Limb (tissue), 2 donors: ENCODE results near the gene DENND1C.
"Not testable (repeated sequence)": the region's sequence is repeated elsewhere in the genome, so short reads cannot be mapped to it uniquely, and the experiment has no call there.

Experiments
- DNase-seq, 2 donors: peaks; one replicate each; pipeline ENCODE4 v3.0.0-alpha.2; 2016; ENCODE audit errors: extremely low spot score in 2 of 2

DENND1C gene

DNA sequence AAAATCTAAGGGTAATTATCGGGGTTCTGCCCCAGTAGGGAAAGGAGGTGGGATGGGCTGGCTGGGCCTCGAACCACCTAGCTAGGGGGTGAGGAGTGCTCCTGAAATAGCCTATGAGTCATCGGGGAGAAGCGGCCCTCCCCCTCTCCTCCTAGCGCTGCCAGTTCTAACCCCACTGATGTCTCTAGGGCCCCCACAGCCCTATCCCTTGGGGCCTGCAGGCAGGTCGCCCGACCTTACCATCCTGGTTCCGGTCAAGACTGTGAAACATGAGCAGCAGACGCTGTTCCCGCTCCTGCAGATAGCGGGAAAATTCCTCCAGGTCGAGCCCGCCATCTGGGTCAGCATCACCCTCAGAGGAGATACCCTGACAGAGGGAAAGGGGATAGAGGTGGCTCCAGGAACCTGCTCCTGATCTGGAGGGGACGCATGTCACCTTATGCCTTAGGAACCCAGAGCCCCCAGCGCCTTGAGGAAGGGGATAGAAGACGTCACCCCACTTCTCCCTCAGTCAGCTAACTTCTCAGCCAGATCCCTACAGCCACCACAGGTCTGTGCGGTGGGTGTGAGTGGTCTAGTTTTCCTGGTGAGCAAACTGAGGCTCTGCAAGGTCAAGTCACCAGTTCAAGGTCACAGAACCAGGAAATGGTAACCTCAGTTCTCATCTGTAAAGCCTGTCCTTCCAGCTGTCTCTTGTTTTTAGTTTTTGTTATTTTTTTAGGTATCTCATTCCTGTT lies 23.5 kb downstream of the DENND1C start:
- no peak for DNase-seq

DNA sequence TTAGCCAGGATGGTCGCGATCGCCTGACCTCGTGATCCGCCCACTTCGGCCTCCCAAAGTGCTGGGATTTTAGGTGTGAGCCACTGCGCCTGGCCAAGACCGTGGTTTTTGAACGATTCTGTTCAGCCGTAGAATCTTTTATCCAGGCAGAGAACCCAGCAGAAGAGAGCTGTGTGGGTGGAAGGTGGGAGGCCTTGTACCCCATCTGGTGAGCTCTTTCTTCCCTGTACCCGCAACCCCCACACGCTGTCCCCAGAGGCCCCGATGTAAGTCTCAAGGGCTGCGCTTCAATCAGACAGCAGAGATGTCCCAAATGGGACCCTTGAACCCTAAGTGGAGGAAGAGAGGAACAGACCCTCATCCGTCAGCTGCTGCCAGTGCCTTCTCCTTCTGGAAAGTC lies 25.7 kb downstream of the DENND1C start:
- no peak for DNase-seq

DNA sequence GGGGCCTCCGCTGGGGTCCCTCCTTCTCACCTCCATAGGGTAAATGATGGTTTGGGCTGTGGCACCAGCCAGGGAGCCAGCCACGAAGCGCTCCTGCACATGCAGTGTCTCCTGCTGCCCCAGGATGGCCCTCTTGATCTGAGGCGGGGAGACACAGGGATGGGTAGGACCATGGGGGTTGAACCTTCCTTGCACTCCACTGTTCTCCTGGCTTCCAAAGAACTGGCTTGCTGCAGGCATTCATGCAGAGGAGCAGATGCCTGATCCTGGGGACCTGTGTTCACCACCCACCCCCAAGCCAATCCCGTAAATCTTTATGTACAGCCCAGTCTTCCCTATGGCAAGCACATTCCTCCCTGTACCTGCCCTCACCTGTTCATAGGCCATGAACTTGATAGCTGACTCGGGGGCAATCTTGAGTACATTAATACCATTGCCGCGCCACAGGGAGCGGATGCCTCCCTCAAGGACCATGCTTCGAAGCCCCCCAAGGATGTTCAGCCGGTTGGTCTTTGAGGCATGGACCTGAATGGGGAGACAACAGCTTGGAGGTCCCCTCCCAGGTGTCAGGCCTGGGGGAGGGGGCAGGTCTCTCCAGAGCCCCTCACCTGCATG lies 27.5 kb downstream of the DENND1C start:
- DNase-seq = no peak

DNA sequence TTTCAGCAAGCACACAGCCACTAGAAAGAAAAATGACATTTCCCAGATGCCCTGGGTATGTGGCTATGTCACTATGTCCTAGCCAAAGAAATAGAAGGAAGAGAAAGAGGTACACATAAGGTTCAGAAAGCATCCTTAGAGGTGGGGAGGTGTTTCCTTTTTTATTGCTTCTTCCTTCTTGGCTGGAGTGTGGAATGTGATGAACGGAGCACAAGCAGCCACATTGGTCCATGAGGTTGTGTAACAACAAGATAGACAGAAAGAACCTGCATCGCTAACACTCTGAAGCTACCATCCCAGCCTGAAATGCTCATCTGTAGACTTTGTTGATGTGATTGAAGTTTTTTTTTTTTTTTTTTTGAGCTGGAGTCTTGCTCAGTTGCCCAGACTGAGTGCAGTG lies 28.7 kb downstream of the DENND1C start:
- no peak for DNase-seq

DNA sequence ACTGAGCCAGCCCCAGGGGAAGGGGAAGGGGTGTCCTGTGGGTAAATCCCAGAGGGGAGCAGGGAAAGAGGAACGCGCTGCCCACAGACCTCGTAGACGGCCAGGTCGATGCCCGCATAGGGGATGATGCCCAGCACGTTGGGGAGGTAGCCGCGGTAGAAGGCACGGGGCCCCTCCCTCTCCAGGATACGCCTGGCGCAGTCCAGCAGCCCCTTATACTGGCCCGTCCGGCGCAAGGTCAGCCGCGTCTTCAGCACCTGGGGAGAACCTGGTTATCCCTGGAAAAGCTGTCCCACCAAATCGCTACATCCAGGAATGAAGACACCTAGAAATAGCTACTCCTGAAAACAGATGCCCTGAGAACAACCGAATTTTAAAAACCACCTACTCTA lies 29.4 kb downstream of the DENND1C start:
- no peak for DNase-seq

DNA sequence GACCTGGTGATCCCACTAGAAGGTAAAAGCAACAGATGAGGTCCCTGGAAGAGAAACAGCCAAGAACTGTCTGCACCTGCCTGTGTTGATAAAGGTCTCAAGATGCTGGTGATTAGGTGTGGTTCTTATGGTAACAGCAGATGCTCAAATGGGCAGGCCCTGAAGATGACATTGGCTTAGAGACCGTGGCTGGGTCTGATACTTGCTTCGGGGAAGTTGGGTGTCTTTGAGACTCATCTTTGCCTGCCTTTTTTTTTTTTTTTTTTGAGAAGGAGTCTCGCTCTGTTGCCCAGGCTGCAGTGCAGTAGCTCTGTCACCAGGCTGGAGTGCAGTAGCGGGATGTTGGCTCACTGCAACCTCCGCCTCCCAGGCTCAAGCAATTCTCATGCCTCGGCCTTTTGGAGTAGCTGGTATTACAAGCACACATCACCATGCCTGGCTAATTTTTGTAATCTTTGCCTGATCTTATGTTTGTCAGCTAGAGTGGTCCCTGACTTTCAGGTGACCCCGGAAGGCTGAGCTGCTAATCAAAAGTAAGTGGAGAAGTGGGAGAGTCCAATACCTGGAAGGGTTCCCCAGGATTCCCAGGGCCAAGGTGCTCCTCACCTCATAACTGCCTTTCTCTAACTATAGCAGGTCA lies 29.9 kb downstream of the DENND1C start:
- DNase-seq = no peak

DNA sequence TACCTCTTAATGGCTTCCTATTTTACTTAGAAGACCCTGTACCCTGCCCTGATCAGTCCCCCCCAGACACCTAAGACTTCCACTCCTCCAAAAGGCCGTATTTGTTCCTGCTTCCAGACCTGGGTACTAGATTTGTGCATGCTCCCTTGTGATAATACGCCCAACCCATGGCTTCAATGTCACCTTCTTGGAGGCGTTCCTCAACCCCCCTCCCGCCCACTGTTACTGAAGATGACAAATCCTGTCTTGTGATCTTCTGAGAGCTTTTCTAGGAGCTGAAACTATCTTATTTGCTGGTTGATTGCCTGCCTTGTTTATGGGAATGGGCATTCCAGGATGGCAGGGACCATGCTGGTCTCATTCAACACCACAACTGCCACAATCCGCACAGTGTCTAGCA lies 31.4 kb downstream of the DENND1C start:
- DNase-seq = no peak

DNA sequence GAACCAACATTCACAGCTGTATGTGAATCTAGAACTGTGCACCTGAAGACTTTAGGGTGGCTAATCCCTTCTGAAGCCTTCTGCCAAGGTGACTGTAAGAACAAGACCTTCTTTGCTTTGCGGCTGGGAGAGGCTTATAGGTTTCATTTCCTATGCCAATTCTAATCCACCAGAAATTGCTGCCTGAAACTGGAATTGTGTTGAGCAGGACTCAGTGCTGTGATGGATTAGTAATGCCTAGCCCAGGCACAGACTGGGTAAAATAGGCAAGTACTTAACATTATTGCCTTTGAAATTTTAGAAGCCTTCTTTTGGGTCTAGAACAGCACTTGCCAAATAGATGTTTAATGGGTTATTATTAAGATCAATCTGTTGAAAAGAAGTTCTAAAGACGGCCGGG lies 33.5 kb downstream of the DENND1C start:
- no peak for DNase-seq

DNA sequence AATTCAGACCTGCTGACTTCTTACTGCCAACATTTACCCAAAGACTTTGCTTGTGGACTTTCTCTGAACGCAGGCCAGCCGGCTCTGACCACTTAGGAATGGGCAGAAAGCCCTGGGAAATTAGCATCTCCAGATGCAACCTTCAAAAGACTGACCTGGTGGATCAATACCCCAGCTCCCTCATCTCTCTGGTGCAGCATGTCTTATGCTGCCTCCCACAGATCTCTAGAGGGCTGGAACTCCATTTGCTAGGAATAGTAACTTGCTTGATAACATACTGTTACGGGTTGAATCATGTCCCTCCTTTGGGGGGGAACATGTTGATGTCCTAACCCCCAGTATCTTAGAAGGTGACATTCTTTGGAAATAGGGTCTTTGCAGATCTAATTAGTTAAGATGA lies 35.1 kb downstream of the DENND1C start:
- DNase-seq = no peak

DNA sequence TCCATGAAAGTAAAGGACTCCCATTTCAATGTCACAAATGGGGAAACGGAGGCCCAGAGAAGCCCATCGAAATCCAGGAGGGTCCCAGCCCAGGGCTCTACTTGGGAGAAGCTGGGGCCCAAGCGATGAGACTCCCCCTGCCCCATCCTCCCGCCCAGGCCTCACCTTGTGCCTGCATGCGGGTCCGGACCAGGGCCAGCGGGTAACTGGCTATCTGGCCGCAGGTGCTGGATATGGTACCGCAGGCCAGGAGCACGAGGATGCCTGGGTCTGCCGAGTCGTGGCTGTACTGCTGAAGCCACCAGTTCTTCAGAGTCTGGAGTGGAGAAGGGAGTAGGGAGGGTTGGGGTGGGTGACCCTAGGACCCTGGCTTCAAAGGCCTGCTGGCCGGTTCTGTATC lies 37.6 kb downstream of the DENND1C start:
- no peak for DNase-seq

DNA sequence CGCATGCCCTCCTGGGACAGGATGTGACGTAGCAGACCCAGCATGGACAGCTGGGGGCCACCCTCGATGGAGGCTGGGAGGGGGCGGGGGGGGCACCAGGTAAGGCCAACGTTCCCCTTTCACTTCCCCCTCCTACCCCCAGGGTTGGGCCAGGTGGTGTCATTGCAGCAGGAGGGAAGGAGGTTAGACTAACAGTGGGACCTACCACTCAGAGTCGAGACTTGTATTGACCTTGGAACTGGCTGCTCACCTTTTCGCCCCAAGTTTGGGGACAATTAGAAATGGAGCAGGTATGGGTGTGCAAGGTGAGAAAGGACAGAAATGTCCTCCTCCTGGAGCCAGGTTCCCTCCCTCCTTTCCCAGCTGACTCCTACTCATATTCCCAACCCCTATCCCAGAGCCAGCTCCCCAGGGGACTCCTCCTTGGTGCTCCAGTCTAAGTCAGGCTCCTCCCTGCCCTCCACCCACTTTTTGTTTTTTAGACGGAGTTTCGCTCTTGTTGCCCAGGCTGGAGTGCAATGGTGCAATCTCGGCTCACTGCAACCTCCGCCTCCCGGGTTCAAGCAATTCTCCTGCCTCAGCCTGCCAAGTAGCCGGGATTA lies 39.4 kb downstream of the DENND1C start:
- no peak for DNase-seq

DNA sequence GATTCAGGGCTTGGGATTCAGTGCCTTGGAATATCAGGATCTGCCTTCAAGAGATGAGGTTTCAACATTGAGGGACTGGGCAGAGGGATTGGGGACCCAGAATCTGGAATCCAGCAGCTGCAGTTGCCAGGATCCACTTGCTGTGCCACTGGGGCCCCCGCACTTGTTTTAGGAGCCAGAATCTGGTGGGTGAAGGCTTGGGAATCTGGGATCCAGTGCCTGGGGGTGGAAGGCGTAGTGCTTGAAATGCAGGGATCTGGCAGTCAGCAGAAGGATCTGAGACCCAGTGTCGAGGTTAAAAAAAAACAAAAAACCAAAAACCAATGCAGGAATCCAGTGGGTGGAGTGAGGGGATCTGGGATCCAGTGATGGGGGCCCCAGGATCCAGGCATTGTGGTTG lies 40.7 kb downstream of the DENND1C start:
- DNase-seq = no peak

DNA sequence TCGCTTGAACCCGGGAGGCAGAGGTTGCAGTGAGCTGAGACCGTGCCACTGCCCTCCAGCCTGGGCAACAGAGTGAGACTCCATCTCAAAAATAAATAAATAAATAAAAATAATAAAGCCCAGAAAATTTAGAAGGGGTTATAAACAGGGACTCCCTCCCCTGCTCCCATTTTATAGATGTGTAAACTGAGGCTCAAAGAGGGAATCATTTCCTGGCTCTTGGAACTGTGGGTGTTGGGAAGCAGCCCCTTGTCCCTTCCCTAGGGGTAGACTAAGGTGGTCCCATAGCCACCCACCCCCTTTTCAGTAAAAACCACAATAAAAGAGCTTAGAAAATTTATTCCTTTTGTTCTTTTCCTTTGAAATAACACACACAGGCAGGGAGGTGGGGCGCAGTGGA lies 41.8 kb downstream of the DENND1C start:
- no peak for DNase-seq

DNA sequence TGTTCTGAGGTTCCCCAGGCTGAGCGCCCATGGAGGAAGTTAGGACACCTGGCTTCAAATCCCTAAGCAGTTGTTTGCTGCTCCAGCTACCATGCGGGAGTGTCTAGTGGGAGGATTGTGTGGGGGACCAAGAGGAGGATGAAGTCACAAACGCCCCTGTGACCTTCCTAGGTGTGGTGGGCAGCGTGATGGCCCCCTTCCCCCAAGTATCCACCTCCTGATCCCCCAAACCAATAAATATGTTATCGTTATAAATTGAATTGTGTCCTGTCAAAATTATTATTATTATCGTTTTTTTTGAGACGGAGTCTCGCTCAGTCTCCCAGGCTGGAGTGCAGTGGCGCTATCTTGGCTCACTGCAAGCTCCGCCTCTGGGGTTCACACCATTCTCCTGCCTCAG lies 47.9 kb downstream of the DENND1C start, which contains the start of gene SLC25A41:
TSS of gene SLC25A41 (minus strand) at position 101 of the 400 bp plus-strand sequence. CDS start at position 31, 70 bp downstream.
- DNase-seq = no peak

DNA sequence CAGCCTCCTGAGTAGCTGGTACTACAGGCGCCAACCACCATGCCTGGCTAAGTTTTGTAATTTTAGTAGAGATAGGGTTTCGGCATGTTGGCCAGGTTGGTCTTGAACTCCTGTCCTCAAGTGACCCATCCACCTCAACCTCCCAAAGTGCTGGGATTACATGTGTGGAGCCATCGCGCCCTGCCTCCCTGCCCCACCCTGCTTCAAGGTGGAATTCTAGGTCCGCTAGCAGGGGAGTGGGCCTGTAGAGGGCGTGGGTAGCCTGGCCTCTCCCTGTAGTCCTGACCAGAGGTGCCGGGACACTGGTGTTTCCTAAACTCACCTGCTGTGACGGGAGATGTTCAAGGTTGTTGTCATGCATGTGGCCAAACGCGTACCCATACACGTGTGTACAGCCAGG lies 48.4 kb downstream of the DENND1C start:
- no peak for DNase-seq

DNA sequence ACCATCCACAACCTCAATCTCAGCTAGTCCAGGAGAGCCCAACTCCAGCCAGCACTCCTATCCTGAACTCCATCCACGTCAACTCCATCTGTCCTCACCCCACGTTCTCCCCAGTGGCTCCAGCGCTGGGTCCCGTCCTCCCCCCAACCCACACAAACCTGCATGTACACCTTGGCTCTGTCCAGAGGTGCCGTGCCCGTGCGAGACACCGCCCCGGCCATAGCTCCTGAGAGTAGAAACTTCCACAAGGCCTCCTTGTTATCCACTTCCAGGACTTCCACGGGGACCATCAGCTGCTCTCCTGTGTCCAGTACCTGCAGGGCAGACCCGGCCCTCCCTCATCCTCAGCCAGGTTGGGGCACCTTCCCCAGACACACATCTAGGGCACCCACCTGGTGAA lies 49.7 kb downstream of the DENND1C start:
- DNase-seq = no peak

DNA sequence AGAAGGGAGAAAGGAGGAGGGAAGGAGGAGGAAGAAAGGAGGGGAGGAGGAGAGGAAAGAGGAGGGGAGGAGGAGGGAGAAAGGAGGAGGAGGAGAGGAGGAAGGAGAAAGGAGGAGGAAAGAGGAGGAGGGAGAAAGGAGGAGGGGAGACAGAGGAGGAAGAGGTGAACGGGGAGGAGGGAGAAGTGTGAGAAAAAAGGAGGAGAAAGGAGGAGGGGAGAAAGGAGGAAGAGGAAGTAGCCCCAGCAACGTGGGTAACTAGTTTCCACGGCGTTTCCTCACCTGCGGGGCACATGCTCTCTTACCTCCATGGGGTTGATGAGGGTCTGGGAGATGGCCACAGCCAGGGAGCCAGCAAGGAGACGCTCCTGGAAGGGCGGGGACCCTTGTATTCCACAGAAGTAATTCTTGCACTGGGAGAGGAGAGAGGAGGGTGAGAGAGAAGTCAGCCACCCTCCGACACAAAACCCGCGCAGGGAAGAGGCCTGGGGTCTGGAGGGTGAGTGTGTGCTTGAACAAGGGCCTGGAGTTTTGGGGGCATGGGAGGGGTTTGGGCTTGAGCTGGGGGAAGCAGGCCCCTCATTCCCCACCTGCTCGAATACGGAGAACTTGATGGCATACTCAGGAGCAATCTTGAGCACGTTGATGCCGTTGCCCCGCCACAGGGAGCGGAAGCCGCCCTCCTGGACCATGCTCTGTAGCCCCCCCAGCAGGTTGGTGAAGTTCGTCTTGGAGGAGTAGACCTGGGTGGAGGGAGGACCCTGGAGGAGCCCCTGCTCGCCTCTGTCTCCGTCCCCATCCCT lies 52.0 kb downstream of the DENND1C start:
- DNase-seq = no peak

DNA sequence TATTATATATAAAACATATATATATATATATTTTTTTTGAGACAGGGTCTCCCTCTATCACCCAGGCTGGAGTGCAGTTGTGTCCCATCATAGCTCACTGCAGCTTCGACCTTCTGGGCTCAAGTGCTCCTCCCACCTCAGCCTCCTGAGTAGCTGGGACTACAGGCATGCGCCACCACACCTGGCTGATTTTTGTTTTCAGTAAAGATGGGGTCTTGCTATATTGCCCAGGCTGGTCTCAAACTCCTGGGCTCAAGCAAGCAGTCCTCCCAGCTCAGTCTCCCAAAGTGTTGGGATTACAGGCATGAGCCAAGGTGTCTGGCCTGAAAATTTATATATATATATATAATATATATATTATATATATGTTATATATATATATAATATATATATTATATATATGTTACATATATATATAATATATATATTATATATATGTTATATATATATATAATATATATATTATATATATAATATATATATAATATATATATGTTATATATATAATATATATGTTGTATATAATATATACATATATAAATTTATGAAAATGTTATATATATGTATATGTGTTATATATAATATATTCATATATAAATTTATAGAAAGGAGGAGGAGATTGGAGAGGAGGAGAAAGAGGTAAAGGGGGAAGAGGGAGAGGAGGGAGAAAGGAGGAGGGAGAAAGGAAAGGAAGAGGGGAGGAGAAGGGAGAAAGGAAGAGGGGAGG lies 52.7 kb downstream of the DENND1C start:
- not testable (repeated sequence) for DNase-seq

DNA sequence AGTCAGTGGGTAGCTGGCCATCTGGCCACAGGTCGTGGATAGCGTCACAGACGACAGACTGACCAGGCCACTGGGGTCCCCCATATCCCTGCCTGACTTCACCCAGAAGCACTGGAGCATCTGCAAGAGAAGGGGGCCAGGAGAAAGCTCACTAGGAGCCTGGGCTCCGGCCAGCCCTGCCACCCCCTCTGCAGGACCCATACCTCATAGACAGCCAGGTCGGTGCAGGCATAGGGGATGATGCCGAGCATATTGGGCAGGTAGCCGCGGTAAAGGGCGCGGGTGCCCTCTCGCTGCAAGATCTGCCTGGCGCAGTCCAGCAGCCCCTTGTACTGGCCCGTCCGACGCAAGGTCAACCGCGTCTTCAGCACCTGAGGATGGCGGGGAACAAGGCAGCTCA lies 54.5 kb downstream of the DENND1C start:
- no peak for DNase-seq

DNA sequence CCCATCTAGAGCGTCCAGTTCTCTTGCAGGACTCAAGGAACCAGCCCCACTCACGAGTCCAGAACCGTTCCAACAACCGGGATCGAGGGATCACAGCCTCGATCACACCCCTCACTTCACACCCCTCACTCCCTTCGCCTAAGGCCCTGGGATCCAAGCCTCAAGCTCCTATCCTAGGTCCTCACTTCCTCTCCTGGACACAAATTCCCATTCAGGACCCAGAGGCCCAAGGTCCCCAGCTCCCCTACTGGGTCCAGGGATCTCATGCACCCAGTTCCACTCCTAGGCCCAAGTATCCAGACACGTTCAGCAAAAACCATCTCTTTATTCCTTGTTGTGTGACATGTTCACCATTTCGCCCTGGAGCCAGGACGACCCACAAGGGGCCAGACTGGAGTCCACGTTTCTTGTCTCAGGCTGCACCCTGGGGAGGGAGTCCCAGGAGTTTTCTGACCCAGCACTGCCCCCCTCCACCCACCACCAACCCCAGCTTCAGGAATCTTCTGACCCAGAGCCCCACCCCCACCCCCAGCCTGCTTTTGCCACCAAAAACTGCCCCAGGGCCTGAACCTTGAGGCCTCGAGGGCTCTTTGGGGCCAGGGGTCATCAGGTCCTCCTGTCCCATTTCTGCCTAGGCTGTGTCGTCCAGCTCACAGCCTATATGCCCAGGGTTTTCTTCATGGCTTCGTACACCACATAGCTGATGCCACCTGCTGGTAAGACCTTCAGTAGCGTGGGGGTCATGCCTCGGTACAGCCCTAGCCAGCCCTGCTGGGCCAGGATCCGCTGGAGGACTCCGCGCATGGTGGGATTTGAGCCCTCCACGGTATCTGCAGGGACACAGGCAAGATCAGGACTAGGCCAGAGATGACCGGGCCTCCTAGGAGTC lies 55.6 kb downstream of the DENND1C start:
- DNase-seq = no peak
